ENCODE measurements around the gene SUSD6.

The SUSD6 gene

GRCh38 chr14:69573205-69573830, 38.1 kb upstream of the SUSD6 start:
- no peaks in the 10 kb centered on the region for H3K79me1 ChIP-seq (replicated peaks; ENCODE audit: low read length, poor library complexity, severe bottlenecking)
- H3K27ac ChIP-seq (ENCODE audit: low read length, poor library complexity, severe bottlenecking): no peak overlapping the region
- H3K27me3 ChIP-seq (ENCODE audit: control insufficient read depth in 1 of 2, insufficient read depth in 1 of 2, low read length in 2 of 2): peaks cover 60 to 85% of the 10 kb centered on the region in 2 experiments
- no peak overlapping the region for H2BK5ac ChIP-seq (ENCODE audit: low read depth, low read length, poor library complexity, severe bottlenecking)
- peaks cover 0 to 7% of the 10 kb centered on the region in 2 experiments for H3K36me3 ChIP-seq (ENCODE audit: control insufficient read depth in 1 of 2, insufficient read depth in 2 of 2, low read depth in 1 of 2, low read length in 2 of 2)
- H3K4ac ChIP-seq (ENCODE audit: low read depth in 1 of 2, low read length in 2 of 2): no peak overlapping the region
- no peak overlapping the region for H2BK12ac ChIP-seq (ENCODE audit: low read length in 2 of 2)
- no peak overlapping the region for H2BK15ac ChIP-seq (ENCODE audit: low read depth, poor library complexity, severe bottlenecking)
- no peak overlapping the region for H3K9ac ChIP-seq (ENCODE audit: low read length)
- H2AK5ac ChIP-seq (ENCODE audit: low read length, severe bottlenecking): no peak overlapping the region
- no peak overlapping the region for H3K4me3 ChIP-seq (ENCODE audit: insufficient read depth in 1 of 2, low read depth in 1 of 2, low read length in 2 of 2)
- H4K8ac ChIP-seq (ENCODE audit: low read length): no peak overlapping the region
- H2BK120ac ChIP-seq (ENCODE audit: low read depth, low read length): no peak overlapping the region
- H3K18ac ChIP-seq (ENCODE audit: low read depth in 1 of 2, low read length in 2 of 2): no peak overlapping the region
- H3K4me1 ChIP-seq (ENCODE audit: control insufficient read depth, insufficient read depth, low read depth, low read length): peaks cover 22% of the 10 kb centered on the region
- H2AFZ ChIP-seq (ENCODE audit: low read depth, low read length): no peak overlapping the region
- no peak overlapping the region for H4K91ac ChIP-seq (ENCODE audit: low read length)
- H3K14ac ChIP-seq (ENCODE audit: low read length in 2 of 2): no peak overlapping the region
- no peak for DNase-seq
- H3K9me3 ChIP-seq (ENCODE audit: control insufficient read depth, low read length): no peaks in the 10 kb centered on the region
- no peak overlapping the region for H3K4me2 ChIP-seq (ENCODE audit: low read length, poor library complexity, severe bottlenecking)
- H3K23ac ChIP-seq (ENCODE audit: low read length in 2 of 2): no peak overlapping the region
- 94% methylated on average over 51 of the region's 51 CpGs for WGBS

GRCh38 chr14:69573831-69574262, 37.5 kb upstream of the SUSD6 start:
- Histone ChIP-seq H3K9ac (ENCODE audit: low read length) (no peak overlapping the region), H2BK120ac (ENCODE audit: low read depth, low read length) (no peak overlapping the region), H3K4me2 (ENCODE audit: low read length, poor library complexity, severe bottlenecking) (peak overlapping the region; percentile 91), H3K4me1 (ENCODE audit: control insufficient read depth, insufficient read depth, low read depth, low read length) (peaks cover 22% of the 10 kb centered on the region), H2BK5ac (ENCODE audit: low read depth, low read length, poor library complexity, severe bottlenecking) (no peak overlapping the region), H3K4ac (ENCODE audit: low read depth in 1 of 2, low read length in 2 of 2) (no peak overlapping the region), H2BK15ac (ENCODE audit: low read depth, poor library complexity, severe bottlenecking) (no peak overlapping the region), H4K8ac (ENCODE audit: low read length) (no peak overlapping the region), H3K9me3 (ENCODE audit: control insufficient read depth, low read length) (no peaks in the 10 kb centered on the region), H2AK5ac (ENCODE audit: low read length, severe bottlenecking) (no peak overlapping the region), H2AFZ (ENCODE audit: low read depth, low read length) (no peak overlapping the region), H3K79me1 (replicated peaks; ENCODE audit: low read length, poor library complexity, severe bottlenecking) (no peaks in the 10 kb centered on the region), H3K27me3 (ENCODE audit: control insufficient read depth in 1 of 2, insufficient read depth in 1 of 2, low read length in 2 of 2) (peaks cover 62 to 80% of the 10 kb centered on the region in 2 experiments), H3K4me3 (ENCODE audit: insufficient read depth in 1 of 2, low read depth in 1 of 2, low read length in 2 of 2) (no peak overlapping the region), H2BK12ac (ENCODE audit: low read length in 2 of 2) (no peak overlapping the region), H3K18ac (ENCODE audit: low read depth in 1 of 2, low read length in 2 of 2) (no peak overlapping the region), H3K27ac (ENCODE audit: low read length, poor library complexity, severe bottlenecking) (no peak overlapping the region), H3K23ac (ENCODE audit: low read length in 2 of 2) (no peak overlapping the region), H4K91ac (ENCODE audit: low read length) (no peak overlapping the region), H3K14ac (ENCODE audit: low read length in 2 of 2) (no peak overlapping the region), H3K36me3 (ENCODE audit: control insufficient read depth in 1 of 2, insufficient read depth in 2 of 2, low read depth in 1 of 2, low read length in 2 of 2) (peaks cover 0 to 7% of the 10 kb centered on the region in 2 experiments)
- DNase-seq: no peak
- 34% methylated on average over 14 of the region's 15 CpGs for WGBS

- no peaks in the 10 kb centered on the region for H3K9me3 ChIP-seq (ENCODE audit: control insufficient read depth, low read length)
- H2AFZ ChIP-seq (ENCODE audit: low read depth, low read length): no peak within 1 kb of the TSS
- peak; percentile 56 for DNase-seq
- H2BK5ac ChIP-seq (ENCODE audit: low read depth, low read length, poor library complexity, severe bottlenecking): no peak within 1 kb of the TSS
- H3K14ac ChIP-seq (ENCODE audit: low read length in 2 of 2): no peak within 1 kb of the TSS
- no peak within 1 kb of the TSS for H2BK120ac ChIP-seq (ENCODE audit: low read depth, low read length)
- H3K23ac ChIP-seq (ENCODE audit: low read length in 2 of 2): no peak within 1 kb of the TSS
- peak within 1 kb of the TSS; percentile 91 for H3K4me2 ChIP-seq (ENCODE audit: low read length, poor library complexity, severe bottlenecking)
- no peak within 1 kb of the TSS for H2AK5ac ChIP-seq (ENCODE audit: low read length, severe bottlenecking)
- no peak within 1 kb of the TSS for H3K18ac ChIP-seq (ENCODE audit: low read depth in 1 of 2, low read length in 2 of 2)
- no peaks in the 10 kb centered on the region for H3K79me1 ChIP-seq (replicated peaks; ENCODE audit: low read length, poor library complexity, severe bottlenecking)
- H3K9ac ChIP-seq (ENCODE audit: low read length): no peak within 1 kb of the TSS
- H4K91ac ChIP-seq (ENCODE audit: low read length): no peak within 1 kb of the TSS
- no peak within 1 kb of the TSS for H2BK12ac ChIP-seq (ENCODE audit: low read length in 2 of 2)
- no peak within 1 kb of the TSS for H4K8ac ChIP-seq (ENCODE audit: low read length)
- peak within 1 kb of the TSS; percentile 40 to 47 for H3K4me3 ChIP-seq (ENCODE audit: insufficient read depth in 1 of 2, low read depth in 1 of 2, low read length in 2 of 2)
- H3K36me3 ChIP-seq (ENCODE audit: control insufficient read depth in 1 of 2, insufficient read depth in 2 of 2, low read depth in 1 of 2, low read length in 2 of 2): peaks cover 0 to 7% of the 10 kb centered on the region in 2 experiments
- peaks cover 22% of the 10 kb centered on the region for H3K4me1 ChIP-seq (ENCODE audit: control insufficient read depth, insufficient read depth, low read depth, low read length)
- H3K27me3 ChIP-seq (ENCODE audit: control insufficient read depth in 1 of 2, insufficient read depth in 1 of 2, low read length in 2 of 2): peaks cover 64 to 74% of the 10 kb centered on the region in 2 experiments
- H3K27ac ChIP-seq (ENCODE audit: low read length, poor library complexity, severe bottlenecking): no peak within 1 kb of the TSS
- H3K4ac ChIP-seq (ENCODE audit: low read depth in 1 of 2, low read length in 2 of 2): no peak within 1 kb of the TSS
- 4% methylated on average over 38 of the region's 52 CpGs for WGBS
- no peak within 1 kb of the TSS for H2BK15ac ChIP-seq (ENCODE audit: low read depth, poor library complexity, severe bottlenecking)
These were observed 37.0 kb upstream of the SUSD6 start, which contains the start of gene CCDC177 for GRCh38 chr14:69574263-69574953. Gene CCDC177 (minus strand): TSS chr14:69574871. CDS start chr14:69573622, 1,249 bp downstream.

GRCh38 chr14:69574954-69575295, 36.5 kb upstream of the SUSD6 start:
- Histone ChIP-seq H2BK15ac (ENCODE audit: low read depth, poor library complexity, severe bottlenecking) (no peak overlapping the region), H3K4me2 (ENCODE audit: low read length, poor library complexity, severe bottlenecking) (no peak overlapping the region), H3K4me3 (ENCODE audit: insufficient read depth in 1 of 2, low read depth in 1 of 2, low read length in 2 of 2) (no peak overlapping the region), H4K8ac (ENCODE audit: low read length) (no peak overlapping the region), H3K9ac (ENCODE audit: low read length) (no peak overlapping the region), H4K91ac (ENCODE audit: low read length) (no peak overlapping the region), H2AFZ (ENCODE audit: low read depth, low read length) (no peak overlapping the region), H3K14ac (ENCODE audit: low read length in 2 of 2) (no peak overlapping the region), H3K18ac (ENCODE audit: low read depth in 1 of 2, low read length in 2 of 2) (no peak overlapping the region), H3K4ac (ENCODE audit: low read depth in 1 of 2, low read length in 2 of 2) (no peak overlapping the region), H2AK5ac (ENCODE audit: low read length, severe bottlenecking) (no peak overlapping the region), H2BK5ac (ENCODE audit: low read depth, low read length, poor library complexity, severe bottlenecking) (no peak overlapping the region), H3K79me1 (replicated peaks; ENCODE audit: low read length, poor library complexity, severe bottlenecking) (no peaks in the 10 kb centered on the region), H3K36me3 (ENCODE audit: control insufficient read depth in 1 of 2, insufficient read depth in 2 of 2, low read depth in 1 of 2, low read length in 2 of 2) (peaks cover 0 to 7% of the 10 kb centered on the region in 2 experiments), H3K27me3 (ENCODE audit: control insufficient read depth in 1 of 2, insufficient read depth in 1 of 2, low read length in 2 of 2) (peaks cover 59 to 69% of the 10 kb centered on the region in 2 experiments), H3K4me1 (ENCODE audit: control insufficient read depth, insufficient read depth, low read depth, low read length) (peaks cover 22% of the 10 kb centered on the region), H3K23ac (ENCODE audit: low read length in 2 of 2) (no peak overlapping the region), H2BK120ac (ENCODE audit: low read depth, low read length) (no peak overlapping the region), H3K27ac (ENCODE audit: low read length, poor library complexity, severe bottlenecking) (no peak overlapping the region), H3K9me3 (ENCODE audit: control insufficient read depth, low read length) (no peaks in the 10 kb centered on the region), H2BK12ac (ENCODE audit: low read length in 2 of 2) (no peak overlapping the region)
- WGBS: 64% methylated on average over 4 of the region's 5 CpGs
- no peak for DNase-seq

Data from mesenchymal stem cell (in vitro differentiated cells and primary cell).